Endodermal cell (in vitro differentiated cells): Measurements from ENCODE around the gene CYB5B. TPM values are rescaled to one million over a fixed set of nuclear protein-coding genes. Genes with fewer than 3 reads are reported as not detected.

Source experiments
- DNase-seq: peaks from one replicate; pipeline ENCODE4 v3.0.0-alpha.2; 2017
- H3K27ac ChIP-seq: 2 replicates; pipeline ENCODE4 v1.5.1; 2013; ENCODE audit warnings: mild to moderate bottlenecking, low read depth, low read length, moderate library complexity
- H3K27me3 ChIP-seq: 2 replicates; pipeline ENCODE4 v1.6.1; 2013; ENCODE audit warnings: mild to moderate bottlenecking, low read length, moderate library complexity; ENCODE audit not compliant: insufficient read depth, control insufficient read depth, poor library complexity, severe bottlenecking
- H3K36me3 ChIP-seq: 2 replicates; pipeline ENCODE4 v1.7.0; 2013; ENCODE audit warnings: mild to moderate bottlenecking, low read length, moderate library complexity; ENCODE audit not compliant: control insufficient read depth, insufficient read depth
- H3K4me1 ChIP-seq: one replicate; pipeline ENCODE4 v1.7.0; 2013; ENCODE audit warnings: low read length; ENCODE audit not compliant: control insufficient read depth, insufficient read depth
- H3K4me3 ChIP-seq: 2 replicates; pipeline ENCODE4 v1.5.1; 2013; ENCODE audit warnings: mild to moderate bottlenecking, low read length, moderate library complexity
- H3K9ac ChIP-seq: 2 replicates; pipeline ENCODE4 v1.6.1; 2013; ENCODE audit warnings: mild to moderate bottlenecking, low read length, moderate library complexity; ENCODE audit not compliant: poor library complexity, severe bottlenecking; ENCODE audit errors: extremely low read depth
- H3K9me3 ChIP-seq: 2 replicates; pipeline ENCODE4 v1.6.1; 2013; ENCODE audit warnings: mild to moderate bottlenecking, low read length, moderate library complexity; ENCODE audit not compliant: control insufficient read depth
- H3K27ac Mint-ChIP-seq: 2 replicates; pipeline ENCODE4 v1.8.0; 2020; ENCODE audit warnings: mixed read lengths
- H3K27me3 Mint-ChIP-seq: 2 replicates; pipeline ENCODE4 v1.8.0; 2021; ENCODE audit warnings: mild to moderate bottlenecking, mixed read lengths; ENCODE audit not compliant: insufficient read depth
- H3K36me3 Mint-ChIP-seq: 2 replicates; pipeline ENCODE4 v1.8.0; 2020; ENCODE audit warnings: low read depth, mixed read lengths
- H3K4me1 Mint-ChIP-seq: 2 replicates; pipeline ENCODE4 v1.8.0; 2020; ENCODE audit warnings: mixed read lengths
- H3K4me3 Mint-ChIP-seq: 2 replicates; pipeline ENCODE4 v1.8.0; 2020; ENCODE audit warnings: mild to moderate bottlenecking, moderate library complexity, mixed read lengths
- H3K9me3 Mint-ChIP-seq: 2 replicates; pipeline ENCODE4 v1.8.0; 2020; ENCODE audit warnings: mild to moderate bottlenecking, mixed read lengths
- CTCF ChIP-seq: fragments of 200-600 bp; sonication (generic); conservative IDR thresholded peaks from 2 replicates; pipeline ENCODE4 v1.5.0; 2021; ENCODE audit warnings: antibody characterized with exemption, mild to moderate bottlenecking
- WGBS, 2 experiments: methylation state at CpG; one replicate each; pipeline versions ENCODE4 v1.1.5 to v1.1.7; 2013; ENCODE audit warnings: missing lambda C conversion rate in 2 of 2, mixed read lengths in 1 of 2; ENCODE audit not compliant: insufficient coverage in 1 of 2, insufficient read length in 1 of 2; 5-methylcytosine and 5-hydroxymethylcytosine counted together
- total RNA-seq, 2 donors: library from RNA; stranded (reverse); fragmentation: NEBNext Ultra II Directional in 1 of 2; extraction: Animal tissue kit (Norgen Biotek cat#: 25700) in 1 of 2; gene quantifications; 2 replicates in 1 of 2; 3 replicates in 1 of 2; pipeline ENCODE4 v1.2.1, GENCODE V29; 2021

CYB5B gene
- total RNA-seq, 2 donors from 2014 or later, result 123 to 131 TPM

GRCh38 chr16:69485361-69485760, 60.9 kb downstream of the CYB5B start:
- H3K4me1 Mint-ChIP-seq, result peaks cover 19% of the 10 kb centered on the region
- Histone ChIP-seq H3K27me3 (no peaks in the 10 kb centered on the region), H3K36me3 (no peaks in the 10 kb centered on the region), H3K9ac (no peak overlapping the region), H3K4me1 (peaks cover 5% of the 10 kb centered on the region), H3K27ac (no peak overlapping the region), H3K9me3 (no peaks in the 10 kb centered on the region), H3K4me3 (no peak overlapping the region)
- no peak overlapping the region for H3K4me3 Mint-ChIP-seq
- H3K27me3 Mint-ChIP-seq, result no peaks in the 10 kb centered on the region
- H3K27ac Mint-ChIP-seq, result no peak overlapping the region
- no peak for TF ChIP-seq CTCF
- H3K36me3 Mint-ChIP-seq, result no peaks in the 10 kb centered on the region
- WGBS, 2 experiments, result 94 to 100% methylated on average over 2 of the region's 2 CpGs
- DNase-seq, result no peak
- no peaks in the 10 kb centered on the region for H3K9me3 Mint-ChIP-seq

GRCh38 chr16:69485816-69486215, 61.4 kb downstream of the CYB5B start:
- H3K4me3 Mint-ChIP-seq, result no peak overlapping the region
- H3K4me3 ChIP-seq, result no peak overlapping the region
- no peaks in the 10 kb centered on the region for H3K27me3 ChIP-seq
- no peak overlapping the region for H3K27ac ChIP-seq
- no peaks in the 10 kb centered on the region for H3K9me3 ChIP-seq
- no peak for TF ChIP-seq CTCF
- WGBS, 2 experiments, result 93 to 94% methylated on average over 6 of the region's 6 CpGs
- no peaks in the 10 kb centered on the region for H3K36me3 ChIP-seq
- no peaks in the 10 kb centered on the region for H3K36me3 Mint-ChIP-seq
- H3K4me1 Mint-ChIP-seq, result peaks cover 19% of the 10 kb centered on the region
- H3K9ac ChIP-seq, result no peak overlapping the region
- H3K27ac Mint-ChIP-seq, result no peak overlapping the region
- no peak for DNase-seq
- H3K27me3 Mint-ChIP-seq, result no peaks in the 10 kb centered on the region
- peaks cover 5% of the 10 kb centered on the region for H3K4me1 ChIP-seq
- H3K9me3 Mint-ChIP-seq, result no peaks in the 10 kb centered on the region

GRCh38 chr16:69486272-69486671, 61.9 kb downstream of the CYB5B start:
- H3K36me3 ChIP-seq, result no peaks in the 10 kb centered on the region
- Mint-ChIP-seq H3K9me3 (no peaks in the 10 kb centered on the region), H3K27me3 (no peaks in the 10 kb centered on the region), H3K27ac (no peak overlapping the region), H3K4me3 (no peak overlapping the region), H3K4me1 (peaks cover 19% of the 10 kb centered on the region), H3K36me3 (no peaks in the 10 kb centered on the region)
- H3K9me3 ChIP-seq, result no peaks in the 10 kb centered on the region
- WGBS, 2 experiments, result 92 to 98% methylated on average over 4 of the region's 5 CpGs
- H3K4me1 ChIP-seq, result peaks cover 5% of the 10 kb centered on the region
- H3K9ac ChIP-seq, result no peak overlapping the region
- TF ChIP-seq CTCF, result no peak
- DNase-seq, result no peak
- H3K4me3 ChIP-seq, result no peak overlapping the region
- no peak overlapping the region for H3K27ac ChIP-seq
- H3K27me3 ChIP-seq, result no peaks in the 10 kb centered on the region
